Keratinocyte (primary cell): ENCODE results near the gene PRR5. TPM values are rescaled to one million over a fixed set of nuclear protein-coding genes. Genes with fewer than 3 reads are reported as not detected.

Experiments used
- DNase-seq: peaks from one replicate; pipeline ENCODE4 v3.0.0-alpha.2; 2011; ENCODE audit warnings: low read depth, missing footprints, low spot score
- FAIRE-seq: peaks from 2 replicates; lab custom pipeline; 2011; peaks lifted over from hg19 to GRCh38; lab: Jason Lieb, UNC
- H2AFZ ChIP-seq: 2 replicates; pipeline ENCODE4 v1.6.0; 2012; ENCODE audit warnings: low read length, control low read depth, inconsistent platforms; ENCODE audit not compliant: control insufficient read depth
- H3K27ac ChIP-seq: 2 replicates; pipeline ENCODE4 v1.5.1; 2011; ENCODE audit warnings: low read length; ENCODE audit not compliant: control insufficient read depth, insufficient read depth
- H3K27me3 ChIP-seq: 3 replicates; pipeline ENCODE4 v1.6.0; 2011; ENCODE audit warnings: low read length; ENCODE audit not compliant: control insufficient read depth, insufficient read depth; ENCODE audit errors: extremely low read depth
- H3K36me3 ChIP-seq, 2 experiments: 2 replicates in 1 of 2; 3 replicates in 1 of 2; pipeline ENCODE4 v1.5.1; 2011; ENCODE audit warnings: low read length in 2 of 2, mild to moderate bottlenecking in 1 of 2; ENCODE audit not compliant: control insufficient read depth in 2 of 2, insufficient read depth in 2 of 2; ENCODE audit errors: extremely low read depth in 1 of 2
- H3K4me1 ChIP-seq: 3 replicates; pipeline ENCODE4 v1.5.1; 2011; ENCODE audit warnings: low read length; ENCODE audit not compliant: control insufficient read depth, insufficient read depth; ENCODE audit errors: extremely low read depth
- H3K4me2 ChIP-seq: 3 replicates; pipeline ENCODE4 v1.6.0; 2011; ENCODE audit warnings: low read depth, low read length; ENCODE audit not compliant: control insufficient read depth, insufficient read depth; ENCODE audit errors: extremely low read depth
- H3K4me3 ChIP-seq, 3 experiments: fragments of 200-600 bp in 1 of 3; sonication (generic) in 1 of 3; 2 replicates in 2 of 3; 3 replicates in 1 of 3; pipeline ENCODE4 v1.5.1; 2011 to 2016; ENCODE audit warnings: low read length in 3 of 3, mild to moderate bottlenecking in 3 of 3, control low read depth in 2 of 3, inconsistent platforms in 1 of 3, low read depth in 1 of 3, mixed read lengths in 1 of 3, mixed run types in 1 of 3, moderate library complexity in 1 of 3; ENCODE audit not compliant: control insufficient read depth in 2 of 3, insufficient read depth in 2 of 3; ENCODE audit errors: extremely low read depth in 1 of 3
- H3K79me2 ChIP-seq: 2 replicates; pipeline ENCODE4 v1.6.0; 2012; ENCODE audit warnings: low read length; ENCODE audit not compliant: control insufficient read depth, insufficient read depth
- H3K9ac ChIP-seq: 3 replicates; pipeline ENCODE4 v1.6.0; 2011; ENCODE audit warnings: low read length; ENCODE audit not compliant: control insufficient read depth, insufficient read depth; ENCODE audit errors: extremely low read depth
- H3K9me1 ChIP-seq: 3 replicates; pipeline ENCODE4 v1.6.0; 2011; ENCODE audit warnings: low read length; ENCODE audit not compliant: control insufficient read depth, insufficient read depth; ENCODE audit errors: extremely low read depth
- H3K9me3 ChIP-seq: 2 replicates; pipeline ENCODE4 v1.5.1; 2012; ENCODE audit warnings: low read depth, low read length; ENCODE audit not compliant: control insufficient read depth
- H4K20me1 ChIP-seq: 3 replicates; pipeline ENCODE4 v1.6.0; 2011; ENCODE audit warnings: low read length; ENCODE audit not compliant: control insufficient read depth, insufficient read depth; ENCODE audit errors: extremely low read depth
- EZH2 ChIP-seq: IDR thresholded peaks from one replicate; pipeline ENCODE4 v1.6.1; 2012; ENCODE audit warnings: inconsistent platforms, mild to moderate bottlenecking, low read length, moderate library complexity
- dilution Hi-C: fragments of 300-500 bp; cut with MboI; formaldehyde crosslinking; loops from one replicate; pipeline ENCODE4 v1.7.0; 2020; ENCODE audit warnings: low sequenced_read_pairs; ENCODE audit not compliant: extremely low pct_ligation_motif_present
- polyA plus RNA-seq, 5 experiments: library from polyadenylated mRNA; depleted of rRNA in 3 of 5; stranded (reverse) in 3 of 5; stranded (forward) in 1 of 5; unstranded in 1 of 5; fragments of >200 nt; gene quantifications; 1 replicate in 1 of 5; 2 replicates in 3 of 5; 3 replicates in 1 of 5; pipeline versions ENCODE4 v1.2.1 to v1.2.3, GENCODE V29; 2011 to 2012; ENCODE audit warnings: missing spikeins in 2 of 5, low read depth in 1 of 5, low replicate concordance in 1 of 5
- TF ChIP-seq, protein P1 (sequence below), 3 experiments: IDR thresholded peaks in 1 of 3; conservative IDR thresholded peaks in 1 of 3; optimal IDR thresholded peaks in 1 of 3; 2 replicates in 2 of 3; 3 replicates in 1 of 3; pipeline versions ENCODE3 to v1.5.1; 2011; ENCODE audit warnings: low read length in 3 of 3, mild to moderate bottlenecking in 3 of 3, moderate library complexity in 2 of 3, control low read depth in 1 of 3, inconsistent platforms in 1 of 3; ENCODE audit not compliant: insufficient read depth in 2 of 3; ENCODE audit errors: extremely low read depth in 1 of 3

The PRR5 gene
- polyA plus RNA-seq, 1 donor (not counting 4 experiments of a cell fraction or from before 2014, with no cell fraction given) = 9.1 TPM

GRCh38 chr22:44711690-44712555, 9.9 kb downstream of the PRR5 start:
- dilution Hi-C loops = no loop called here
- Histone ChIP-seq H3K4me3 (no peak overlapping the region), H4K20me1 (peaks cover 9% of the 10 kb centered on the region), H3K9me1 (no peaks in the 10 kb centered on the region), H3K27ac (no peak overlapping the region), H3K79me2 (peaks cover 18% of the 10 kb centered on the region), H3K4me1 (peaks cover 18% of the 10 kb centered on the region), H2AFZ (no peak overlapping the region), H3K27me3 (no peaks in the 10 kb centered on the region), H3K9me3 (no peaks in the 10 kb centered on the region), H3K36me3 (peaks cover 4 to 5% of the 10 kb centered on the region in 2 experiments), H3K4me2 (no peak overlapping the region), H3K9ac (no peak overlapping the region)
- DNase-seq (no peak), FAIRE-seq (no peak)
- TF ChIP-seq, protein P1, sequence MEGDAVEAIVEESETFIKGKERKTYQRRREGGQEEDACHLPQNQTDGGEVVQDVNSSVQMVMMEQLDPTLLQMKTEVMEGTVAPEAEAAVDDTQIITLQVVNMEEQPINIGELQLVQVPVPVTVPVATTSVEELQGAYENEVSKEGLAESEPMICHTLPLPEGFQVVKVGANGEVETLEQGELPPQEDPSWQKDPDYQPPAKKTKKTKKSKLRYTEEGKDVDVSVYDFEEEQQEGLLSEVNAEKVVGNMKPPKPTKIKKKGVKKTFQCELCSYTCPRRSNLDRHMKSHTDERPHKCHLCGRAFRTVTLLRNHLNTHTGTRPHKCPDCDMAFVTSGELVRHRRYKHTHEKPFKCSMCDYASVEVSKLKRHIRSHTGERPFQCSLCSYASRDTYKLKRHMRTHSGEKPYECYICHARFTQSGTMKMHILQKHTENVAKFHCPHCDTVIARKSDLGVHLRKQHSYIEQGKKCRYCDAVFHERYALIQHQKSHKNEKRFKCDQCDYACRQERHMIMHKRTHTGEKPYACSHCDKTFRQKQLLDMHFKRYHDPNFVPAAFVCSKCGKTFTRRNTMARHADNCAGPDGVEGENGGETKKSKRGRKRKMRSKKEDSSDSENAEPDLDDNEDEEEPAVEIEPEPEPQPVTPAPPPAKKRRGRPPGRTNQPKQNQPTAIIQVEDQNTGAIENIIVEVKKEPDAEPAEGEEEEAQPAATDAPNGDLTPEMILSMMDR (optimal IDR thresholded peaks at IDR 0.05 in 1 of 3, IDR thresholded peaks at IDR 0.05 in 1 of 3, conservative IDR thresholded peaks at IDR 0.05 in 1 of 3; ENCODE audit: extremely low read depth in 1 of 3, insufficient read depth in 2 of 3, low read length in 3 of 3) = no peak
- TF ChIP-seq EZH2 = no peak

DNA sequence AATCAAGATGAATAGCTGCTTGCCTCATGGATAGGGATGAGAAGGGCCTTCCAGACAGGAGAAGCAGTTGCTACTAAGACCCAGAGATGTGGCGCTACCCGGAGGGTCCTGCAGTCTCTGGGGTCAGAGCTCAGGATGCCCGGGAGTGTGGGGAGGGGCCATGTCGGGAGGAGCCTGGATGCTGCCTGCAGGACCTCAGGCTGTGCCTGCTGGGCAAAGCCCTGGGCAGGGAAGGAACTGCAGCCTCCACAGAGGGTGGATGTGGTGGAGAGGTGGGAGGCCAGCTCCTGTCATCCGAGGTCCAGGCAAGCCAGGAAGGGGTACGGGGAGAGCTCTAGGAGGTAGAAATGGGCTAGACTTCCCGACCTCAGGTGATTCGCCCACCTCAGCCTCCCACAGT, 11.0 kb downstream of the PRR5 start:
- H3K4me1 ChIP-seq = peaks cover 13% of the 10 kb centered on the region
- H3K27ac ChIP-seq = no peak overlapping the region
- no peaks in the 10 kb centered on the region for H3K9me3 ChIP-seq
- H3K79me2 ChIP-seq = peaks cover 14% of the 10 kb centered on the region
- DNase-seq (no peak), FAIRE-seq (no peak)
- H4K20me1 ChIP-seq = peaks cover 9% of the 10 kb centered on the region
- H3K27me3 ChIP-seq = no peaks in the 10 kb centered on the region
- no peak overlapping the region for H3K4me2 ChIP-seq
- H3K9ac ChIP-seq = no peak overlapping the region
- H2AFZ ChIP-seq = no peak overlapping the region
- H3K9me1 ChIP-seq = no peaks in the 10 kb centered on the region
- TF ChIP-seq, protein P1 (optimal IDR thresholded peaks at IDR 0.05 in 1 of 3, IDR thresholded peaks at IDR 0.05 in 1 of 3, conservative IDR thresholded peaks at IDR 0.05 in 1 of 3; ENCODE audit: extremely low read depth in 1 of 3, insufficient read depth in 2 of 3, low read length in 3 of 3) = no peak
- no peak for TF ChIP-seq EZH2
- peaks cover 4 to 8% of the 10 kb centered on the region in 2 experiments for H3K36me3 ChIP-seq
- H3K4me3 ChIP-seq = no peak overlapping the region
- dilution Hi-C loops = no loop called here
